Kidney (tissue), 14 donors: ENCODE results near the gene AMH. TPM values are rescaled to one million over a fixed set of nuclear protein-coding genes. Genes with fewer than 3 reads are reported as not detected.

Source experiments
- DNase-seq, 5 donors: peaks; one replicate each; pipeline ENCODE4 v3.0.0-alpha.2; 2013 to 2020
- FAIRE-seq: peaks from 2 replicates; lab custom pipeline; 2012; peaks lifted over from hg19 to GRCh38; lab: Jason Lieb, UNC
- H3K27ac ChIP-seq, 2 donors: one replicate each; pipeline ENCODE4 v1.7.0; 2013; ENCODE audit warnings: low read depth in 2 of 2, low read length in 2 of 2, inconsistent platforms in 1 of 2
- H3K27me3 ChIP-seq: one replicate; pipeline ENCODE4 v1.7.1; 2013; ENCODE audit warnings: low read length, inconsistent platforms; ENCODE audit not compliant: control insufficient read depth, insufficient read depth
- H3K36me3 ChIP-seq, 3 donors: one replicate each; pipeline versions ENCODE4 v1.7.0 to v1.7.1; 2013; ENCODE audit warnings: low read length in 3 of 3, control low read depth in 1 of 3, inconsistent platforms in 1 of 3; ENCODE audit not compliant: insufficient read depth in 3 of 3, control insufficient read depth in 2 of 3
- H3K4me1 ChIP-seq, 3 donors: one replicate each; pipeline versions ENCODE4 v1.7.0 to v1.7.1; 2013; ENCODE audit warnings: low read length in 3 of 3, inconsistent platforms in 1 of 3, low read depth in 1 of 3; ENCODE audit not compliant: control insufficient read depth in 2 of 3, insufficient read depth in 2 of 3
- H3K4me3 ChIP-seq, 3 donors: one replicate each; pipeline versions ENCODE4 v1.7.0 to v1.8.1; 2013; ENCODE audit warnings: low read length in 3 of 3, control low read depth in 1 of 3, inconsistent platforms in 1 of 3
- H3K9ac ChIP-seq, 3 donors: one replicate each; pipeline versions ENCODE4 v1.7.0 to v1.7.1; 2013; ENCODE audit warnings: low read length in 3 of 3, control low read depth in 1 of 3, inconsistent platforms in 1 of 3
- H3K9me3 ChIP-seq, 3 donors: one replicate each; pipeline versions ENCODE4 v1.7.0 to v1.7.1; 2013; ENCODE audit warnings: low read length in 3 of 3, control low read depth in 1 of 3, inconsistent platforms in 1 of 3; ENCODE audit not compliant: control insufficient read depth in 2 of 3, insufficient read depth in 1 of 3
- CTCF ChIP-seq: IDR thresholded peaks from 3 replicates; pipeline ENCODE4 v1.5.1; 2012; ENCODE audit warnings: mild to moderate bottlenecking, moderate library complexity, borderline replicate concordance; ENCODE audit not compliant: insufficient read depth; ENCODE audit errors: extremely low read depth
- intact Hi-C: fragments of 100-400 bp; cut with DNase I; formaldehyde crosslinking; loops from one replicate; pipeline ENCODE4 v1.11.1; 2022
- polyA plus RNA-seq: library from polyadenylated mRNA; stranded (reverse); fragments of 350-450 nt; fragmentation: Illumina TruSeq; extraction: RNeasy Lipid Tissue Mini Kit (QIAGEN cat#74804); gene quantifications from one replicate; pipeline ENCODE4 v1.2.3, GENCODE V29; 2014; ENCODE audit warnings: low read depth, low replicate concordance; ENCODE audit not compliant: insufficient read depth
- total RNA-seq: library from RNA; stranded (reverse); fragmentation: NEBNext Ultra II Directional; extraction: Animal tissue kit (Norgen Biotek cat#: 25700); gene quantifications from one replicate; pipeline ENCODE4 v1.2.1, GENCODE V29; 2021
- donor health status: control.
- donor health status: control.
- donor health status: control.
- donor health status: control.
- donor health status: control.
- donor health status: DM: yes; HTN: yes; CAD: no.
- donor health status: Normal renal cell carcinoma (clear cell type).

The AMH gene
- total and polyA plus RNA-seq, 2 donors from 2014 or later = 0.60 to 1.0 TPM

DNA sequence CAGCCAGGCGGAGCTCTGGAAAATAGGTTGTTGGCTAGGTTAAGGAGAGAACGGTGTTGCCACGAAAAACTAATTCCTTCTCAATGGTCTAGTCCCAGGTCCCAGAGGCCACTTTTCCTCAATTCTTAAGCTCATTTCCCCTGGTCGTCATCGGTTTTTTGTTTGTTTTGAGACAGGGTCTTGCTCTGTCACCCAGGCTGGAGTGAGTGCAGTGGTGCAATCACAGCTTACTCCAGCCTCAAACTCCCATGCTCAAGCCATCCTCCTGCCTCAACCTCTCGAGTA is 11.3 kb upstream of the AMH start:
- no peak overlapping the region for H3K27ac ChIP-seq
- H3K4me3 ChIP-seq = peak overlapping the region; percentile 73 to 79 (median 76)
- DNase-seq (no peak), FAIRE-seq (no peak)
- no peak overlapping the region for H3K9ac ChIP-seq
- H3K4me1 ChIP-seq = peaks cover 2 to 52% (median 33%) of the 10 kb centered on the region in 3 donors
- H3K9me3 ChIP-seq = no peaks in the 10 kb centered on the region
- TF ChIP-seq CTCF = no peak
- H3K36me3 ChIP-seq = no peaks in the 10 kb centered on the region
- intact Hi-C loops = no loop called here
- no peaks in the 10 kb centered on the region for H3K27me3 ChIP-seq

DNA sequence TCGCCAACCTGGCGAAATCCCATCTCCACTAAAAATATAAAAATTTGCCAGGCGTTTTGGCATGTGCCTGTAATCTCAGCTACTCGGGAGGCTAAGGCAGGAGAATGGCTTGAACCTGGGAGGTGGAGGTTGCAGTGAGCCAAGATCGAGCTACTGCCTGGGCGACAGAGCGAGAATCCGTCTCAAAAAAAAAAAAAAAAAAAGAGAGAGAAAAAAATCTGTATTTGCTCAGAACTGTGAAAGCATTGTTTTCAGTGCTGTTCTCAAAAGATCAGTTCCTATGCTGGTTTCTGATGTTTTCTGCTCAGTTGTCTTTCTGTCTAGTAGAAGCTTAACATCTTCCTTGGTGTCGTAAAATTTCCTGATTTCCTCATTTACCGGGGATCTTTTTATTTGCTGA is 9.9 kb upstream of the AMH start:
- no peak for TF ChIP-seq CTCF
- Histone ChIP-seq H3K27me3 (no peaks in the 10 kb centered on the region), H3K4me3 (peak overlapping the region in 1 of 3 donors; percentile 51), H3K36me3 (peaks cover 0 to 10% (median 2%) of the 10 kb centered on the region in 3 donors), H3K4me1 (peaks cover 2 to 44% (median 33%) of the 10 kb centered on the region in 3 donors), H3K9ac (peak overlapping the region in 1 of 3 donors; percentile 53), H3K27ac (no peak overlapping the region), H3K9me3 (no peaks in the 10 kb centered on the region)
- intact Hi-C loops = no loop called here
- DNase-seq = no peak
- no peak for FAIRE-seq

GRCh38 chr19:2239771-2240770 is 9.1 kb upstream of the AMH start:
- peak in 2 of 5 donors; percentile 40 to 70 for DNase-seq
- intact Hi-C loops = no loop called here
- TF ChIP-seq CTCF = no peak
- no peak for FAIRE-seq
- H3K27ac ChIP-seq = peak overlapping the region in 1 of 2 donors; percentile 32
- peak overlapping the region in 2 of 3 donors; percentile 53 to 59 for H3K9ac ChIP-seq
- no peaks in the 10 kb centered on the region for H3K9me3 ChIP-seq
- no peaks in the 10 kb centered on the region for H3K27me3 ChIP-seq
- H3K36me3 ChIP-seq = peaks cover 0 to 19% (median 6%) of the 10 kb centered on the region in 3 donors
- H3K4me3 ChIP-seq = peak overlapping the region in 2 of 3 donors; percentile 47 to 51
- peaks cover 2 to 44% (median 33%) of the 10 kb centered on the region in 3 donors for H3K4me1 ChIP-seq
